Stimulated activated CD4-positive, alpha-beta T cell treated with anti-CD3 and anti-CD28 coated beads, Interleukin-4, amount 100 ng/mL, for 24 hours (primary cell): Measurements from ENCODE around the gene CHN2.
"Not testable (repeated sequence)": the region's sequence is repeated elsewhere in the genome, so short reads cannot be mapped to it uniquely, and the experiment has no call there.

Experiments used
- DNase-seq: peaks from one replicate; pipeline ENCODE4 v3.0.0-alpha.2; 2020

CHN2 gene

GRCh38 chr7:29262191-29262917 lies 67.8 kb downstream of the CHN2 start:
- DNase-seq, result no peak

DNA sequence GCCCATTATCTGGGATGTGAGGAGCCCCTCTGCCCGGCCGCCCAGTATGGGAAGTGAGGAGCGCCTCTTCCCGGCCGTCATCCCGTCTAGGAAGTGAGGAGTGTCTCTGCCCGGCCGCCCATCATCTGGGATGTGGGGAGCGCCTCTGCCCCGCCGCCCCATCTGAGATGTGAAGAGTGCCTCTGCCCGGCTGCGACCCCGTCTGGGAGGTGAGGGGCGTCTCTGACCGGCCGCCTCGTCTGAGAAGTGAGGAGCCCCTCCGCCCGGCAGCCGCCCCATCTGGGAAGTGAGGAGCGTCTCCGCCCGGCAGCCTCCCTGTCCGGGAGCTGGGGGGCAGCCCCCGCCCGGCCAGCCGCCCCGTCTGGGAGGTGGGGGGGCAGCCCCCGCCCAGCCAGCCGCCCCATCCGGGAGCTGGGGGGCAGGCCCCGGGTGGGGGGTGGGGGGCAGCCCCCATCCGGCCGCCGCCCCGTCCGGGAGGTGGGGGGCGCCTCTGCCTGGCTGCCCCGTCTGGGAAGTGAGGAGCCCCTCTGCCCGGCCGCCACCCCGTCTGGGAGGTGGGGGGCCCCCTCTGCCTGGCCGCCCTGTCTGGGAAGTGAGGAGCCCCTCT lies 69.1 kb downstream of the CHN2 start:
- DNase-seq, result not testable (repeated sequence)

DNA sequence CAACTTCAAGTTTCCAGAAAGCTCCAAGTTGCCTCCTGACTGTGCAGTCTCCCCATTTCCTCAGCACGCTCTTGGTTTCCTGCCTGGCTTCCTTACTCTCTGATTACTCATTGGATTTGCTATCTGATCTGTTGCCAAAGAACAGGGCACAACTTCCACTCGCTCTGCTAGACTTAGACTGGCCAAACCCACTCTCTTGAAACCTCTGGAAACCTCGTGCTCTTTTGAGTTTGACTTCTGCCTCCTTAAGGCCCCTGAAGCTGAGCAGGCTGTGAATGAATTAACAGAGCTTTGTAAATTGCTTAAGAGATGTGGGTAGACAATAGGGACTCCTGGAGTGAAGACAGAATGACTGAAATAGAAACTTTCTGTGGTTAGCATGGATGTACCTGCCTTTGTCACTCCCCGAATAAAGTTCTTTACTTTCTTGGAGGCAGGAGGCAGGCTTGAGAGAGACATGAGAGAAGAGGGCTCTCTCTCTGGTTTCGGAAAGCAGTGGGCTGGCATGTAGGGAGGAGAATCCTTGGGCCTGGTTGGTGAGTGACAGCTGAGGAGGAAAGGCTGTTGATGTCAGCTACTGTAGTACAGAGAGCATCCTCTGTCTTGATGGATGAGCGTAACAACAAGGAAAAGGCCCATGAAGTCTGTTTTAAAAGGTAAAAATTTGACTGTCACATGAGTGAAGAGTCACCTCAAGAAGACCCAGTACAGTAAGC lies 70.8 kb downstream of the CHN2 start:
- no peak for DNase-seq

DNA sequence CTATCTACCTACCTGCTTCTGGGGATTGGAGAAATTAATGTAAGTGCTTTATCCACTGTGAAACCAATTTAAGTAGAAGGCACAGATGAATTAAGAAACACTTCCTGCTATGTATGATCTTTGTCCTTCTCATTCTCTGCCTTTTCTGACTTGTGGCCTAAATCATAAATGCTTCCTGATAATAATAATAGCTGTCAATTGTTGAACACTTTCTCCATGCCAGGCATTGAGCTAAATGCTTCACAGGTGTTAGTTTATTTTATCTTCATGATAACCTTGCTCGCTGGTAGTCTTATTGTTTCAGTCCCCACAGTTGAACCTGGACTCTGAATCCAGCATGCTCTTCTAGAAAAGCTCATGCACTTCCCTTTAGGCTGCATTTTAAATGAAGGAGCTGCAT lies 75.4 kb downstream of the CHN2 start:
- no peak for DNase-seq

GRCh38 chr7:29270594-29271318 lies 76.2 kb downstream of the CHN2 start:
- DNase-seq, result no peak

GRCh38 chr7:29271319-29271658 lies 76.7 kb downstream of the CHN2 start:
- DNase-seq, result no peak

DNA sequence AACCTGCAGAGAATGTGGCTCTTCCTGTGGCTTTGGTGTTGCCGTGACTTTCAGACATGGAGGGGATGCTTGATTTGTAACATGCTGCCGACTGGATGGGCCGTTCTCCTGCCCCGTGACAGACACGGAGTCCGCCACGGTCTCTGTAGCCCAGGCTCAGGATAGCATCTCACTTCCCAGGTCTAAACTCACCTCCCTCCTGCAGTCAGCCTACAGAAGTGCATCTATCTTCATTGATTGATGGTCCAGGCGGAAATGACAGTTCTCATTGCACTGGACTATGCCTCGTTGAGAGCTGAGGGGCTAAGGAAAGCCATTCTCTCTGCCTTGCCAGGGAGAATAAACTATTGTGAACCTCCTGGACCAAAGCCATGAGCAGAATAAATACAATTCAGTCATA lies 77.5 kb downstream of the CHN2 start:
- DNase-seq, result no peak

DNA sequence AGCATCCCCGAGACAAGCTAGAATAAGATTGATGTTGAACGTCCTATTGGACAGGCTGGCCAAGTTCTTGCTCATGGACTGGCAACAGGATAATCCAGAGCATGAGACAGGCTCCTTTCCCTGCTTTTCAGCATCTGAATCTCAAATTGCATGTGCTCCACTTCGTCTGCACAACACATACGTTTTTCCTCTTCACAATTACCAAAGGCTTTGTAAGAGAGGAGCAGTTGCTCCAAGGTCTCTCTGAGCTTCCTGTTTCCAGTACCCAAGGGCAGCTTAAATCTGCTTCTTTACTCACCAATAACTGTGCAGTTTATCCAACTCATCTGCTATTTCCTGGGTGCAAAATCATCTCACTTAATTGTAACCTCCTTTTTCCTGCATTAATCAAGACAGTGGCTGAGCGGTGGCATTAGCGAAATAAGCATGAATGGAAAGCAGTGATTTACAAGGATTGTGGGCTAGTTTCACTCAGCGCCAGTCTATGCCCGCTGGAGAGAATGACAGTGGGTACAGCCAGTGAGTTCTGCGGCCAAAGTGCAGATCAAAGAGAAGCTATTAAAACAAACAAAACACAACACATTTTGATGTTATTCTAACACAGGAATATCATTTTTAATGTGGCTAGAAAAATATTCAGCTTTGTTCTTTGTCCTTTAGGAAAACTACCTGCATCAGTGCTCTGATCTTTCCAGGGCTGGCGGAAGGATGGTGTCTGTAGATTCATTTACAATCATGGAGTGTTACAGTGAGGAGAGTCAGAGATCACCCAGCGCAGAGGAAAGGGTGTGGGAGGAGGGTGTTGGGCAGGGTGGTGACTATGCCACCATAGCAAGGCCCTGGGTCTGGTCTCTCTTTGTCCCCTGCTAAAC lies 79.8 kb downstream of the CHN2 start:
- no peak for DNase-seq

GRCh38 chr7:29275018-29275318 lies 80.4 kb downstream of the CHN2 start:
- no peak for DNase-seq

DNA sequence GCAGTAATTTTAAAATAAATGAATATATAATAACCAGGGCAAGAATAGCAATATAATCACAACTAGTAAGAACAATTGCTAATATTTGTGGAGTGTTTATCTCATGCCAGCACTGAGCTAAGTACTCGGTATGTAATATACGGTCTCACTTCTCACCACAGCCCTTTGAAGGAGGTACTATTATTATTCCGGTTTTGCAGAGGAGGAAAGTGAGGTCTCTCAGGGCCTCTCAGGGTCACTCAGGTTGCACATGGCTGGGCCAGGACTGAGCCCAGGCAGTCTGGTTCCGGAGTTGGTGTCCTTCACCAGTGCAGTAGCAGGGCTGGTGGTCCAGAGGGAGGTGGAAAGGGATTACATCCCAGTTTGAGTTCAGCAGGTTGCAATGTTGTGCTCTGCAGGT lies 80.9 kb downstream of the CHN2 start:
- no peak for DNase-seq

DNA sequence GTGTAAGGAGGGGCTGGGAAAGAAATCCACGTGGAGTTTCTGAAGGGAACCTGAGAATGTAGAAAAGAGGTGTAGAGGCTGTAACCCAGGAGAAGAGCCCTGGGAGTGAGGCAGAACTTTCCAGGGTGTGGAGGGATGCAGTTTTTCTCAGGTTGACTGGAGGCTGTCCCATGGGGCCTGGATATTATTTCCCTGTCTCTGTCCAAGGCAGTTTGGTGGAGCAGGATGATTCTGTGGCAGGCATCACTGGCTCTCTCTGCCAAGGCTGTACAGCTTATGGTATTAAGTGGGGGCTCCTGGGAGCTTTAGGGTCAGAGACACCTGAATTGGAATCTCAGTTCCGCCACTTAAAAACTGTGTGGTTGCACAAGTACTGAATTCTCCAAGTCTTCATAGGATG lies 81.6 kb downstream of the CHN2 start:
- no peak for DNase-seq

GRCh38 chr7:29276806-29277205 lies 82.2 kb downstream of the CHN2 start:
- no peak for DNase-seq

- DNase-seq, result no peak
Measured at GRCh38 chr7:29277436-29278215, 83.1 kb downstream of the CHN2 start.

- no peak for DNase-seq
Measured at GRCh38 chr7:29278337-29279069, 83.9 kb downstream of the CHN2 start.

DNA sequence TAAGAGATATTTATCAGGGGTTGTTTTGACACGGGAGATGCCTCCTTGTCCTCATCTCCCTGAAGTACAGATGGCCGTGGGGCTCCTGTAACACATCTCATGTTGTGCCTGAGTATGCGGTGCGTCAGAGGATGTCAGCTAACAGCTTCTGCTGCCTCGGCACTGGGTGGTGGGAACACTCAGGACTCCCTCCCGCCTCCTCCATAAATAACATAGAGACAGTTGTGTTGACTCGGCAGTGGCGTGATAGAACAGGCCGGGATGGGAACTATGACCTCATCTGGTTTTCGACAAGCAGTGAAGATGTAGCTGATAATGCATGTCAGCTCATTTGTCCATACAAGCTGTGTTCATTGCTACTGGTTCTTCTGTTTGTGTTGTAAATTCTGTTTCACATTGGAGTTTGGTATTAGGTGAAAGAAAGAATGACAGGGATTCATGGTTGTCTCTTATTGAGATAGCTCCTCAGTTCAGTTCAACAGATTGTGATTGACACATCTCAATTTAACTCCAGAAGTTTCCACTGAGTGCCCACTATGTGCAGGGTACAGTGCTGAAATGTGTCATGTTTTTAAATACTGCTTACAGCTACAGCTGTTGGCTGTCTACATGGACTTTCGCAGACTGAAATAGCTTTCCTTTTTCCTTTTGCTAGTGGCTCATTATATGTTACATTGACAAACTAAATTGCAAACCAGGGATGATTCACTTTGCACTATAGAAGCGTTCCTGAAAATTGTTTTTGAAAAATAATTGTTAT lies 87.4 kb downstream of the CHN2 start:
- DNase-seq, result no peak

- no peak for DNase-seq
Measured at GRCh38 chr7:29282819-29283414, 88.3 kb downstream of the CHN2 start.

GRCh38 chr7:29284696-29285443 lies 90.3 kb downstream of the CHN2 start:
- no peak for DNase-seq

GRCh38 chr7:29285444-29285793 lies 90.8 kb downstream of the CHN2 start:
- DNase-seq, result peak; percentile 35

DNA sequence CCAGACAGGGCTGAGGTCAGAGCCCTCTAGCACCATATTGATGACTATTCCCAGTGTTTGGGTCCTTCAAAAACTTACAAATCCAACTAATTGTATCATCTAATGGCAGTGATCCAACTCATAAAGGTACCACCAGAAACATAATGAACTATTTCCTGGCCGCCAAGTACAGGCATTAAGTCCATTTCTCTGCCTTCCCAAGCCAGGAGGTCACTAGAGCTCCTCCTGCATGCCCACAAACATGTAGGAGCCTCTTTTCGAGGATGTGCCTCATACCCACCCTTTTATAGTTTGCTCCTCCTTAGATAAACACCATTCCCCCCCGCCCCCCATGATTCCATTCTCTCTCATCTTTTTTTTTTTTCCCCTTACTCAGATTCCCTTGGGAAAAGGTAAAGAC lies 91.3 kb downstream of the CHN2 start:
- no peak for DNase-seq
